K562 treated with DMSO at 1 percent for 4 hours (cell line): ENCODE results near the gene TACR1. TPM values are rescaled to one million over a fixed set of nuclear protein-coding genes. Genes with fewer than 3 reads are reported as not detected.

Experiments used
- total RNA-seq: library from RNA; unstranded; fragments of 300-600 nt; gene quantifications from 2 replicates; pipeline ENCODE4 v1.2.3, GENCODE V29; 2022; ENCODE audit not compliant: insufficient read depth

Gene TACR1, protein sequence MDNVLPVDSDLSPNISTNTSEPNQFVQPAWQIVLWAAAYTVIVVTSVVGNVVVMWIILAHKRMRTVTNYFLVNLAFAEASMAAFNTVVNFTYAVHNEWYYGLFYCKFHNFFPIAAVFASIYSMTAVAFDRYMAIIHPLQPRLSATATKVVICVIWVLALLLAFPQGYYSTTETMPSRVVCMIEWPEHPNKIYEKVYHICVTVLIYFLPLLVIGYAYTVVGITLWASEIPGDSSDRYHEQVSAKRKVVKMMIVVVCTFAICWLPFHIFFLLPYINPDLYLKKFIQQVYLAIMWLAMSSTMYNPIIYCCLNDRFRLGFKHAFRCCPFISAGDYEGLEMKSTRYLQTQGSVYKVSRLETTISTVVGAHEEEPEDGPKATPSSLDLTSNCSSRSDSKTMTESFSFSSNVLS
- not detected in 2 replicates for total RNA-seq

DNA sequence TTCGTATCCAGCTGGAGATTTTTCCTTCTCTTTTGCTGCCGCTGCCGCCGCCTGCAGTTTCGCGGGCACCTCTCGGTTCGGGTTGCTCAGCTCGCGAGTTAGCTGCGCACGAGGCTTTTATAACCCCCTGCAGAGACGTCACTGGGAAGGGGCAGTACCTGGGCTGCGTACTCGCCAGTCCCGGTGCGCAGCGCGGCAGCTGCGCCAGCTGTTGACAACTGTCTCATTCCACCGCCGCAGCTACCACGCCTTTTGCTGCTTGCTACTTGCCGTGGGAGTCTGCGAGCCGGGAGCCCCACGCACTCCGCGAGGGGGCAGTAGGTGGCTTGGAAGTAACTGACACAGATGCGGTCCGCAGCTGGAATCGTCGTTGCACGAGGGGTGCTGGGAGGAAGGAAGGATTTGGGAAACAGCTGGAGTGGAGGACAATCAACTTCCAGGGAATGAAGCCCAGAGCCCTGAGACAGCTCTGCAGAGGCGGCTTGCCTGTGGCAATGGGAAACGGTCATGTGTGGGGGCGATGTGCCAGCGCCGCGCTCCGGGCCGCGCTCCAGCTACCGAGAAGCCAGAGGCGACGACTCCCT, at the start of gene TACR1:
TSS of gene TACR1 (minus strand) at position 93 of the 584 bp plus-strand sequence. CDS start 586 bp downstream, outside the sequence.

Other genes starting within 250 kb of the TACR1 start
- gene POLE4, start 240.9 kb downstream of the TACR1 start, total RNA-seq, result 20.1 and 27.0 TPM in 2 replicates